Esophagus mucosa (tissue), 1 donor: Measurements from ENCODE around the gene KCNMB2. TPM values are rescaled to one million over a fixed set of nuclear protein-coding genes. Genes with fewer than 3 reads are reported as not detected.
"Not testable (repeated sequence)": the region's sequence is repeated elsewhere in the genome, so short reads cannot be mapped to it uniquely, and the experiment has no call there.

Experiments
- ATAC-seq: fragments of 200-7000 bp; cut with Tn5 transposase; one replicate; pipeline ENCODE4 v1.9.1; 2020
- total RNA-seq: library from RNA; stranded (reverse); gene quantifications from one replicate; pipeline ENCODE4 v1.2.4, GENCODE V29; 2023
- donor health status: DM: yes; HTN: yes; CAD: no.

KCNMB2 gene
- total RNA-seq: not detected

DNA sequence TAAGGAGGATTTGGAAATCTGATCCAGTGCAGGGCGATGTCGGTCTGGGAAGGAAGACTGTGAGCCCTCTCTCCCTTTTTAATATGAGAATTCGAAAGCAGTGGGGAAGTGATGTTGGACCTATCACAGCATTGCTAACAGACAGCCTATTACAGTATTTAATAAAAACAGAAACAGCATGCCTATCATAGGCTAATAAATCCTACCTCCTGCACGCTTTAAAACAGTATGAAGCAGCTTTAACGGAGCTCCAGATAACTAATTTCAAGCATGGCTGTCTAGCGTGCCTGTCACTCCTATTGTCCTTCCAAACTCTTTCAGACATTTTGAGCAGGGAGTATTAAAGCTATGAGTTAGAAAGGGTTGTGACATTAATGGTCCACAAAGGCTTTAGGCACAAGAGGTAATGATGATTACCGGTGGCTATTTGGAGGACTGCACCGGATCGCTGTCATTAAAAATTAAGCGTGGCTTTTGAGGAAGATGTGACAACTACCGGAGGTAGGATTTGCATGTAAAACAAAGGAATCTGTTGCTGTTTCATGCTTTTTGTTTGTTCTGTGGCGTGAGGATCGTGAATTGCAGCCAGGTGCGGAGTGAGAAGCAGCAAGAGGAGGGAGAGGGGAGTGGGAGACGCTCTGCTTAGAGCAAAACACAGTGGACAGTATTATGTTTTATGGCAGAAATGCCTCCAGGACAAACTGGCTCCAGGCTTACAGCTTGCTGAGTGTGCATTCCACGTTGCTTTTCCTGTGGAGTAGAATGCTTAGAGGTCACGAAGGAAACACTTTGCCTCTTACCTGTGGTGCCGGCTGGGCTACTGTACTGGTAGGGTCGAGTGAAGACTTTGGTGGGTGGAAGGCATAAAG, at the start of gene KCNMB2:
KCNMB2 (plus strand) TSS at position 226 of the 869 bp plus-strand sequence.
- no peak for ATAC-seq

DNA sequence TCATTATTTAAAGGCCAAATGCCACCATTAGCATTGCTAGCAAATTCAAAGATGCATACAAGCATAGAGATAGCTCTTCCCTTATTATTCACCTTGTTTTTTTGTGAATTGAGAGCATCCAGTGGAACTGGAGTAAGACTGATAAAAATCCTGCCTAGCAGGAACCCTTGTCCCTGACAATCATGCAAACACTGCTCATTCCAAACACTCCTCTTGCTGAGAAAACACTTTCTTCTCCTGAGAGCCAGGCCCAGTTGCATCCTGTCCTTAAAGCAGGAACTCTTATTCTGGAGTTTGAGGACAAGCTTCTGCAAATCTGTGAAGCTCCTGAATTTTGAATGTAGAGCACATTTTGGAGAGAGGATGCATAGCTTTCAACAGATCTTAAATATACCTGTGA, 49.3 kb upstream of the KCNMB2 start:
- no peak for ATAC-seq

DNA sequence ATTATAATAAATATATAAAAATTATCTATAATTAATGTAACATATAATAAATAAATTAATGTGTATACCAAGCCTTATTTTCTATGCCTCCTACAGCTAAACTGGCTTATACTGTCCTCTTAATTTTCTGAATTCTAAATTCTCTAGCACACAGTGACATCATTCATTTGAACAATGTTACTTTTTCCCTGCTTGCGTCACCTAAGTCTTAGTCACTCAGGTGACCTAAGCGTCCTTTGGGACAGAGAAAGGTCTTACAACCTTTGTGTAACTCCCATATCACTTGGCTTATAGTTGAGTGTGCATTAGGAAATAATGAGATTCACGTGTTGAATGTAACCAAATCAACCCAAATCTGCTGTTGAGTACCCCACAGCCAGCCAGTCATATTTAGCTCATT, 48.5 kb upstream of the KCNMB2 start:
- no peak for ATAC-seq

DNA sequence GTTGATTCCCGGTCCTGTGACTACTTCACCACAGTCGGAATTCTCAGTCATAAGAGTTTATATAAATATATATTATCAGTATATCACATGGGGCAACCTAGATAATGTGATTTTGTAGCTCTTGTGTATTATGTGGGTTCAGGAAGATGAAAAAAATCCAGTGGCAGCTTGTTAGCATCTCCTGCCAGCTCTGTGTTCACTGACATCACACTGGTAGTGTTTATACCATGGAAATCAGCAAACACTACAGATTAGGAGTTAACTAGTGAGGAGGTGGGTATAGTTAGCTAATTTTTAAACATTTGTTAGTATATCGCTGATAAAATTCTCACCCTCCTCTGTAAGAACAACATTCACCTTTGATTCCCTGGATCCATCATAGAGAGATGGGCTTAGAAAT, 44.5 kb upstream of the KCNMB2 start:
- ATAC-seq: no peak

DNA sequence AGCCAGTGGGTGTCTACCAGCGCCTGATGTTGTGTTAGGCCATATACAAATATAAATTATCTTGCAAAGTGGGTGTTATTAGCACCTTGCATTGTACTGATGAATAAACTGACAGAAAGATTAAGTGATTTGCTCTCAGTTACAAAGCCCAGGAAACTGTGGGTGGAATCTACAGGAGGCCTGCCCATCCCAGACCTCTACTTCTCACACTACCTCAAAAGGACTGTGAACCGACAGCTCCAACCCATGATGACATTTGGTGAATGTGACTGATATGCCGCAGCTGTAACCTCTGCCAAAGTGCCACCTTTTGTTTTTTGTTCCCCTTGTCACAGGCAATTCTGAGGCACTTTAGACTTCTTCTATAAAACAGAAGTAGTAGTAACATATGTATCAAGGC, 43.7 kb upstream of the KCNMB2 start:
- ATAC-seq: no peak

DNA sequence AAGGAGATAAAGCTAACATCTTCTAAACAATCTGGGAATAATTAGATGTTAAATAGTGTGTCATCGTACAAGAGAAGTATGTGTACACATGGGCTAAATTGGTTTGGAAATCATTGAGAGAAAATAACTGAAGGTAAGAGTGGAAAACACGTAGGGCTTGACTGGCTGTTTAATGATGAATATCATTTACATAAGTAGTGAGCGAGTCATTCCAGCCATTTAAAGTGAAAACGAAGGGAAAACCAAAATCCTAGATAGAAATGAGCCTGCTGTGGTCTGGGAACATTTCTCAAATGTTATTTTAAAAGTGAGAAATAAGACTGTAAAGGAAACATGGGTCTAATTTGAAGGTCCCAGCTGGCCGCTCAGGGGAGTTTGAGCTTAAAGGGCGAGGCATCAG, 41.9 kb upstream of the KCNMB2 start:
- no peak for ATAC-seq

DNA sequence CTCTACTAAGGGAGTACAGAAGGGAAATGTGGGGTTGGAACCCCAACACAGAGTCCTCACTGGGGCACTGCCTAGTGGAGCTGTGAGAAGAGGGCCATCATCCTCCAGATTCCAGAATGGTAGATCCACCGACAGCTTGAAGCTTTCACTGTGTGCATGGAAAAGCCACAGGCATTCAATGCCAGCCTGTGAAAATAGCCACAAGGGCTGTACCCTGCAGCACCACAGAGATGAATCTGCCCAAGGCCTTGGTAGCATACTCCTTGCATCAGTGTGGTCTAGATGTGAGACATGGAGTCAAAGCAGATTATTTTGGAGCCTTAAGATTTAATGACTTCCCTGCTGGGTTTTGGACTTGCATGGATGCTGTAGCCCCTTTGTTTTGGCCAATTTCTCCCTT, 39.3 kb upstream of the KCNMB2 start:
- no peak for ATAC-seq

DNA sequence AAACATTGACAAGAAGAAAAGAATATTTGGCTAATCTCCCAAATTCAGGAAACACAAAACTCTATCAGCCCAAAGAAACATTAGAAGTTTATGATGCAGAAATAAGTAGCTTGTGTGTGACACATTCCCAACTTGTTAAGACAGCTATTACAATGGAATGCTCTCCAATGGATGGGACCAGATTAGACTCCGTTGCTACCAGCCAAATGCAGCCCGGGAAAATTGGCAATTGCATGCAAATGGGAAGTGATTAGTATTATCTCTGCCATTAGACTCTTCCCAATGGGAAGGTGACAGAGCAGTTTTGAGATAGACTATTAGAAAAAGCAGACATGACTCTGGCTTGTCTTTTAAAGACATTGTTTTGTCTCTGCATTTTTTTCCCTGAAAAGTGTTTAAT, 37.4 kb upstream of the KCNMB2 start:
- no peak for ATAC-seq

DNA sequence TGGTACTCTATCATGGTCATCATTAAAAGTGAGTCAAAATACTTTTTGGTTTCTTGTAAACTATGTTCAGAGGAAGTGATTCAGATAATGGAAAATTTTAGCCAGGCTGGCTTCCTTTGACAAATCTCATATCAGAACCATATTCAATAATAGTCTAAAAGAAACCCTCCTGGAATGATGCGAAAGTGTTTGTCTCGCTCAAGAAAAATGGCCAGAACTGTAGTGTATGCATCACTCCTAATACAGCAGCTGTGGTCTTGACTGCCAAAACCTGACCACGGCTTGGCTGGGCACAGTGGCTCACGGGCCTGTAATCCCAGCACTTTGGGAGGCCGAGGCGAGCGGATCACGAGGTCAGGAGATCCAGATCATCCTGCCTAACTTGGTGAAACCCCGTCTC, 35.6 kb upstream of the KCNMB2 start:
- no peak for ATAC-seq

DNA sequence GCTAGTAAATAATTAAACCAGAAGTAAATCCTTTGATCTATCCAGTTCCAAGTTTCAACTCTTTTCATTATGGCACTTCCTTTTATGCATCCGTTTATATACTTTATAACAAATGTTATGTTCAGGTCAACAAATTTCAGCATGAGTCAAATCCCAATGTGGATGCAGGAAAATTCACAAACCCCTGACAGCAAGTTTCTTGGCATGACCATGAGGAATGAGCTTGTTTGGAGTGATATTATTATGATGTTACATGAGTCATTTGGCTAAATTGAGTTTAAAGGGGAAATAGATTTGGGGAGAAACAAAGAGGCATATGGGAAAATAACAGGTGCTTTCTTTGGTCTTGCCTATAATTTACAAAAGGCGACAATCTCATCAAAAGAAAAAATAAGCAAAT, 32.1 kb upstream of the KCNMB2 start:
- ATAC-seq: no peak

DNA sequence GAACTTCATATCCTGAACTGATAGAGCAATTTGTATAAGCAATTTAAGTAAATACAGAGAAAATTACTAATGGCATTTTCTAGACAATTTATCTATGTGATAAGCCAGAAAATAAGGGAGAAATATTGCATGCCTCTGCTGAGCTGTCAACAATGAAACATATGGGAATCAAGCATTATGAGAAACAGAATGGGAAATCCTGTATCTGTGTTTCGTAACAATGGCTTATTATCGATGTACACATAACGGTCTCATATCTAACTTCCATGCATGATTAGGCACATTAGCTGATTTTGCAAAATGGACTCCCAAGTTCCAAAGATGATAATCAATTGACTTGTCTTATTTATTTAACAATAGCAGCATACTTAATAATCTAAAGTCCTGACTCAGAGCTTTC, 30.4 kb upstream of the KCNMB2 start:
- no peak for ATAC-seq

DNA sequence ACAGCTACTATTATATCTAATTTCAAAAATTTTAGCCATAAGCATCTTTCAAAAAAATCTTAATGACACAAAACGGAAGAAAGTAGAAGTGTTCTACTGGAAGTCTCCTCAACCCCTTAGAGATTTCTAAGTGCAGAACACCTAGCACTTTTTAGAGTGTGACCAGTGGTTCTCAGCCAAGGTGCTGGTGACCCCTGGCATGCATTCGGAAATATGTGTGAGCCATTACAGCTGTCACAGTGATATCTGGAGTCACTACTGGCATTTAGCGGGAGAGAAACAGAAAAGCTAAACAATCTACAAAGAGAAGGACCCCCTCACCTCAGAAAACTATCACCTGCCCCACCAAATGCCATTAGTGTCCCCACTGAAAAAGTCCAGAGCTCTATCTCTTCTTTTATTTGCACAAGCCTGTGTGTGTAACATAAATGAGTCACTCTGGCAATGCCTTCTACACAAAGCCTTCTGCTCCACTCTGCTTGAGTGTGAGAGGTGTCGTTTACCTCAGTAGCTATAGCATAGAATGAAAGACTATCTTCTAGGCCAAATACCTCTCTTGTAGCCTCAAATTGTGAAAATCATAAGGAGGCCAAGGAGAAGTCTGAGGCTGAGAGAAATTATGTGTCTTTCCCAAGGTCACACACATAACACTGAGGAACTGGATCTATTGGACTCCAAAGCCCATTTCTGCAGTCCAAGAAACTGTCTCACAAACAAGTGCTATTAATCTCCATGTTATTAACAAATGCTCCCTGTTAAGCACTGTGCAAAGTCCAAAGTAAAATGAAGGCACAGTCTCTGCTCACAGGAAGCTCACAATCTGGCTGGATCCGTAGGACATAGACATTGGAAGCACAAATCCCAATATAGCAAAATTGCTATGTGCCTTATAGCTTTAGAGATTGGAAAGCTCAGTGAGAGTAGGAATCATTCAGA, 28.5 kb upstream of the KCNMB2 start:
- no peak for ATAC-seq

DNA sequence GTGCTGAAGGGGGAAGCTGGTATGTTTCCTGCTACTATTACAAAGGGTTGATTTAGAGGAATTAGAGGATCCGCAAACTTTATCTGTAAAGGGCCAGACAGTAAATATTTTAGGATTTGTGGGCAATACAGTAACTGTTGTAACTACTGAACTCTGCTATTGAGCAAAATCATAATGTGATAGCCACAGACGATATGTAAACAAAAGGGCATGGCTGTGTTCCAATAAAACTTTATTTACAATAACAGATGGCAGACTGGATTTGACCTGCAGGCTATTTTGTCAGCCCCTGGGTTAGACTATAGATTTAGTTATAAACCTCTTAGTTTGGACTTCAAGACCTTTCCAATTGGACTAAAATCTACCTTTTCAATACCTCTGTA, 27.8 kb upstream of the KCNMB2 start:
- no peak for ATAC-seq

DNA sequence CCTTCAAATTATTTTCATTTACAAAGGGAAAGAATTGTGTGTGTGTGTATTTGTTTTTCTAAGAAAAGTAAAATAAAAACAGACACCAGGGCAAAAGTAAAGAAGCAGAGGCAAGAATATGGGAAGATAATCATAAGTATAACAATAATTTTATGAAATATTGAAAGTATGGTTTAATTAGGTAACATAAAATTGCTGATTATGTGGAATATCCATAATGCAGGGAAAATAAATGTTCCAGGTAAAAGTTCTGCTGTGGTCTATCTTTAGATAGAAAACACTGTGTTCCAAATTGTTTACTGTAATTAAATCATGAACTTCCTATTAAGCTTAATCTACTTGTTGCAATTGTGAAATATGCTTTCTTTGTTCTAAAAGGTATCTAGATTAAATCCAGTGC, 25.7 kb upstream of the KCNMB2 start:
- no peak for ATAC-seq

DNA sequence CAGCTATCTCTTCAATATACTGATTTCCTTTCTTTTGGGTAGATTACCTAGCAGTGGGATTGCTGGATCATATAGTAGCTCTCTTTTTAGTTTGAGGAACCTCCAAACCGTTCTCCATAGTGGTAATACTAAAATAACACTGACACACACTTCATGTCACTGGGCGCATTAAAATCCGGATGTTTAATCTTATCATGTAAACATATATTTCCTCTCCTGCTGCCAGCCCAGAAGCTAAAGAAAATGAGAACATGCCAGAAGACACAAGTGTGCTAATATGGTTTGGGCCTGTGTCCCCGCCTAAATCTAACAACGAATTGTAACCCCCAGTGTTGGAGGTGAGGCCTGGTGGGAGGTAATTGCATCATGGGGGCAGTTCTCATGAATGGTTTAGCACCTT, 23.6 kb upstream of the KCNMB2 start:
- ATAC-seq: no peak

DNA sequence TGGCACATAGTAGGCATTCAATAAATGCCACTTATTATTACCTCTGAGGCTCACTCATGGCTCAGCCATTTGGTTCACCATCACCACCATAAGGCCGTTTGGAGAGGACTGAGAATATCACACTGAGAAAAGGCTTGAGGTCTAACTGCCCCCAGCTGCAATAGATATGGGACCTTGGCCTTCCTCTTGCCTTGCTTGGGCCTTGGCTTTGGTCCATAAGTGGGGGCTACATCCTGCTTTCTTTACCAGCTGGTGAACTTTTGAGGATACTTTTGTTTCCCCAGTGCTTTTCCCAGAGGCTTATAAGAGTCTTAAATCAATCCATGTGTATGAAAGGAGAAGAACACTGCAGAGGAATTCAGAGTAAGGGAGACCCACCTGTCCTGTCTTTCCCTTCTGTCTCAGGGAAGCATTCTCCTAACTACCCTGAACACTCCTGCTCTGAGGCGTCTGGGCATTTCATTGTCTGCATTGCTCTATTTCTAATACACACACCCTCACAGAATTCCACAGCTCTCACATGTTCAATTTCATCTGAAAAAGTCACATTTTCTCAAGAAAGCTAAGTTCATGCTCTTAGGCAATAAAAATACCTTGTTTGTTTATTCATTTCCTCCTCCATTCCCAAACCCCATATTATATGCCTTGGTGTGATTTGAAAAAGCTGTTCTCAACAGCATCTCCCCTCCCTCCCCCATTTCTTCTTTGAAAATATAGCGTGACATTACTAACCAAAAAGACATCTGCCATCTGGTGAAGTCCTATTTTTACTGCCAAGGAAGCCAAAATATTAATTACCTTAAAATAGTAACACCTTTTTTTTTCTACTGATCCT, 22.5 kb upstream of the KCNMB2 start:
- no peak for ATAC-seq

DNA sequence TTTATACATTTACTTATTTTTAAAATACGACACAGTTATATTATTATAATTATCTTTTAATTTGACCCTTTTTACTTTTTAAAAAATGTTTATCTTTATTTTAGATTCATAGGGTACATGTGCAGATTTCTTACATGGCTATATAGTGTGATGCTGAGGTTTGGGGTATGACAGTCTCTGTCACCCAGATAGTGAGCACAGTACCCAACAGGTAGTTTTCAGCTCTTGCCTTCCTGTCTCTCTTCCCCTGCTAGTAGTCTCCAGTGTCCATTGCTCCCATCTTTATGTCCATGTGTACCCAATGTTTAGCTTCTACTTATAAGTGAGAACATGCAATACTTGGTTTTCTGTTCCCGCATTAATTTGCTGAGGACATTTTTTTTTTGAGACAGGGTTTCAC, 21.8 kb upstream of the KCNMB2 start:
- no peak for ATAC-seq

DNA sequence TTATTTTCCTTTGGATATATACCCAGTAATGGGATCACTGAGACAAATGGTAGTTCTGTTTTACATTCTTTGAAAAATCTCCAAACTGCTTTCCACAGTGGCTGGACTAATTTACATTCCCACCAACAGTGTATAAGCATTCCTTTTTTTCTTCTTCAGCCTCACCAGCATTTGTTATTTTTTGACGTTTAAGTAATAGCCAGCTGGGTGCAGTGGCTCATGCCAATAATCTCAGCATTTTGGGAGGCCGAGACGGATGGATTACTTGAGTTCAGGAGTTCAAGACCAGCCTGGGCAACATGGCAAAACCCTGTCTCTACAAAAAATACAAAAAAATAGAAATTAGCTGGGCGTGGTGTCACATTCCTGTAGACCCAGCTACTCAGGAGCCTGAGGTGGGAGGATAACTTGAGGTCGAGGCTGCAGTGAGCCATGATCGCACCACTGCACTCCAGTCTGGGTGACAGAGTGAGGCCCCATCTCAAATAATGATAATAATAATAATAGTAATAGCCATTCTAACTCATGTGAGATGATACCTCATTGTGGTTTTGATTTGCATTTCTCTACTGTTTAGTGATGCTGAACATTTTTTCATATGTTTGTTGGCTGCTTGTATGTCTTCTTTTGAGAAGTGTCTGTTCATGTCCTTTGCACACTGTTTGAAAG, 21.0 kb upstream of the KCNMB2 start:
- not testable (repeated sequence) for ATAC-seq

DNA sequence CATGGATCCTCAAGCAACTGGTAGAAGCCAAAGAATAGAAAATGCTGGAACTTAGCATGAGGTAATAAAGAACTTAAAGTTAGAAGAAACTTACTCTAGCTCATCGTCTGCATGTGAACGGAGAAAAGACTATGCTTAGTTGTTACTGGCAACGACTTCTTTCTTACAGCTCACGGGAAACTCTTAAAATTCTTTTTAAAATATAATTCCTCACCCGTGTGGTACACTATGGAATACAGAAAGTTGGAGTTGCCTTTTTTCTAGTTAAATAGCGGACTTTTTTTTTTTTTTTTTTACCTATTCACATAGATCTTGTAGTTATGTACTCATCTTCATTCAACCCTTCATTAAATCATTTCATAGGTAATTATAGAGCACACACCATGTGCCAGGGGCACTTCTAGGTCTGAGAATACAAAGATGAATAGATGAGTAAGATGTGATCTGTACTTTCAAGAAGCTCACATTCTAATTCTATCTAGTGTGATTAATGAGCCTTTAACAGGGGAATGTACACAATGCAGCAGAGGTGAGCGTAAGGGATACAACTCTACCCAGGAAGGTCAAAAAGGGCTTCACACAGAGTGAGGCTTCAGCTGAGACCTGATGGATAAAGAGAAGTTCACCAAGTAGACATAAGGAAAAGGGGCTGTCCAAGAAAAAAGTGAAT, 18.4 kb upstream of the KCNMB2 start:
- ATAC-seq: no peak

DNA sequence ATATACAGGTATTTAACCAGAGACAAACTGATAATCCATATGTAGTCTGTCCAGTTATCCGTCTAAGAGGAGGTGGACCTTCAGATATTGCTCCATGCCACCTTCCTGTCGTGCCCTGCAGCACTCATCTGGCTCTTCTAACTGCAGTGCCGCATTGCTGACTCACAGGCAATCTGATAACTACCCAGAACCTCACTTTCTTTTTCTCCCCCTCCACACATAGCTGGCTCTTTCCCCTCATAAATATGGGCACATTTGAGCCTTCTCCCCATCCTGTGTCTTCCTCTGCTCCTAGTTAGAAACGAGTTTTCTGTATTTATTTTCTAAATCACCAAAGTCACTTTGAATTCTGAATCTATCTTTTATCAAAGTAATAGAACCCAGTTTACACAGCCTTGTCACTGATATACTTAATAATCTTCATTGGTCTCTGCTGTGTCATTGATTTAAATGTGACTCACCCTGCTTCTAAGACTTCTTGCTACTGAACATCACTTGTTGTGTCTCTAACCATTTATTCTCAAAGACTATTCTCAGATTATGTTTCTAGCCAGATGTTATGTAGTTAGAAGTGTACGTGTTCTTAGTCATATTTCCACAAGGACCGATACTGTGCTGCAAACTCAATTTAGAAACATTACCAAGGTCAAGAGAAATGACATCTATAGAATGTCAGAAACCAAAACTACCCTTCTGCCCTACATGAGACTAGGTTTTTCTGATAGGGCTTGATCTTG, 17.4 kb upstream of the KCNMB2 start:
- no peak for ATAC-seq

DNA sequence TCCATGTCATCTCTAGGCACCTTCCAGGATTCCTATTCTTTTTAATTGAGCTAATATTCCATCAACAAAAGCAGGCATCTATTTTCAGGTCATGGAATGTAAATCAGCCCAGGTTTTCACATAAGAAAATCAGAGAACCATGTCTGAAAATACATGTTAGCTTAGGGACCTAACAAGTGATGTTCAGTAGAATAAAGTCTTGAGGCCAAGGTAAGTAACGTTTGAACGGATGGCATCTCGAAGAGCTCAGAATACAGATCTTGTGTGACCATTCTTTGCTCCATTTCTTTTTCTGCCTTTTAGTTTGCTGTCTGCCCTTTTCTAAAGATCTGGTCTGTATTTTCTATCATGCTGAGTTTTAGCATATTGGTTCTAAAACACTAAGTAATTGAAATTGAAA, 16.5 kb upstream of the KCNMB2 start:
- ATAC-seq: no peak
